K562 (cell line): ENCODE data around the gene SLC5A5. TPM values are rescaled to one million over a fixed set of nuclear protein-coding genes. Genes with fewer than 3 reads are reported as not detected.

Experiments
- CAMTA2 ChIP-seq: fragments of 250-450 bp; sonication (Bioruptor Pico); conservative IDR thresholded peaks from 2 replicates; pipeline ENCODE4 v1.5.1; 2022
- CHD7 ChIP-seq: fragments of 200-600 bp; sonication (generic); IDR thresholded peaks from one replicate; pipeline ENCODE4 v1.6.1; 2012; ENCODE audit warnings: mild to moderate bottlenecking, low read depth, low read length, inconsistent platforms
- E2F4 ChIP-seq: sonication (generic); formaldehyde crosslinking; IDR thresholded peaks from 2 replicates; pipeline ENCODE4 v1.8.0; 2022; ENCODE audit warnings: mild to moderate bottlenecking, low read depth, missing genetic modification reagents
- EP400 ChIP-seq: fragments of 450-650 bp; IDR thresholded peaks from 2 replicates; pipeline ENCODE4 v1.6.1; 2017; ENCODE audit warnings: antibody characterized with exemption, mild to moderate bottlenecking, moderate library complexity
- ZBTB1 ChIP-seq: sonication (generic); formaldehyde crosslinking; IDR thresholded peaks from 2 replicates; pipeline ENCODE4 v1.8.1; 2023; ENCODE audit warnings: missing genetic modification reagents, low read depth, mild to moderate bottlenecking, borderline replicate concordance
- ZNF354B ChIP-seq: fragments of 250-450 bp; sonication (Bioruptor Pico); IDR thresholded peaks from 2 replicates; pipeline ENCODE4 v1.4.0; 2020
- ZNF609 ChIP-seq: sonication (generic); formaldehyde crosslinking; IDR thresholded peaks from 2 replicates; pipeline ENCODE4 v1.8.1; 2023; ENCODE audit warnings: missing genetic modification reagents, mild to moderate bottlenecking, borderline replicate concordance
- polyA plus RNA-seq, 8 experiments: library from polyadenylated mRNA; depleted of rRNA in 4 of 8; stranded (reverse) in 5 of 8; unstranded in 3 of 8; fragments of >200 nt; fragmentation: Nextera tagmentation in 2 of 8; fragmentation: Illumina TruSeq in 1 of 8; extraction: Ambion mirVana in 2 of 8; extraction: Trizol in 1 of 8; gene quantifications; 2 replicates each; pipeline versions ENCODE4 v1.2.1 to v1.2.3, GENCODE V29; 2011 to 2014; ENCODE audit warnings: inconsistent platforms in 1 of 8, missing spikeins in 1 of 8
- total RNA-seq, 7 experiments: library from RNA; depleted of rRNA in 6 of 7; stranded (reverse); fragments of >200 nt in 6 of 7; fragmentation: Illumina TruSeq in 2 of 7; extraction: Trizol in 2 of 7; gene quantifications; 2 replicates each; pipeline versions ENCODE4 v1.2.1 to v1.2.3, GENCODE V29; 2011 to 2021; ENCODE audit warnings: low replicate concordance in 1 of 7

The SLC5A5 gene
- total and polyA plus RNA-seq, 9 of the 15 experiments (the other 6 are each of a cell fraction or from before 2014, with no cell fraction given): 0.10 to 0.73 (median 0.23) TPM

- TF ChIP-seq CHD7: no peak
- TF ChIP-seq ZBTB1: no peak
- TF ChIP-seq ZNF609 (CRISPR knock-in tag): no peak
- no peak for TF ChIP-seq ZNF354B
- peak; percentile 80; the same call in 1 of the 2 replicates for TF ChIP-seq CAMTA2 (CRISPR knock-in tag)
- TF ChIP-seq E2F4 (CRISPR knock-in tag): no peak
- TF ChIP-seq EP400: peak; percentile 99
Measured at GRCh38 chr19:17859533-17860330, 12.0 kb upstream of the SLC5A5 start, which contains the start of gene RPL18A (continued).
